ENCODE measurements around the gene PSEN1.

PSEN1 gene

DNA sequence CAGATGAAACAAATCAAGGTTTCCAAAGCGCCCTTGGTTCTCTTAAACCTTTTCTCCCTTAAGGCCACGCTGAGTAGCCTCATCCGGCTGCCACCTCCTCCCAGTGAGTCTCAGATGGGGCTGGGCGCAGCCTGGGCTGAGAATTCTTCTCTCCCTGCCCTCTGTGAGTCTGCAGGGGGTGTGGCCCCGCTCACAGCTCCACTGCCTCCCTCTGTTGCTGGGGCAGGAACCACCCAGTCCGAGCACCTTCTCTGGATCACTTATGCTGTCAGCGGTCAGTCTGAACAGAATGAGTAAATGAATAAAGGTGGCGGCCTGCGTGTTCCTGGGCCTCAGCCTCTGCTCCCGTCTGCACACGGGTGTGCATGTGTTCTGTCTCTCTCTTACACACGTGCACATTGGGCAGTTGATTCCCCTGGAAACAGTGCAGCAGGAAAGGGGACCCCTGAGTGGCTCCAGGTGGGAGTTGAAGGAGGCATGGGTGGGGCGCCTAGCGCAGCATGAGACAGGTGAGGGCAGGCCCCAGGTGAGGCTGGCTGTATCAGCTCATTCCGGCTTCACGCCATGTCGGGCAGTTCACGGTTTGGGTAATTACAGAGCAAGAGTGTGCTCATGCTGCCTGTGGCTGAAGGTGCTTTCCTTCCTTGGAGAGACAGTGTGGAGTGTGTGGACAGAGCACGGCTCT lies 105.3 kb downstream of the PSEN1 start:
- DNase-seq: no peak

DNA sequence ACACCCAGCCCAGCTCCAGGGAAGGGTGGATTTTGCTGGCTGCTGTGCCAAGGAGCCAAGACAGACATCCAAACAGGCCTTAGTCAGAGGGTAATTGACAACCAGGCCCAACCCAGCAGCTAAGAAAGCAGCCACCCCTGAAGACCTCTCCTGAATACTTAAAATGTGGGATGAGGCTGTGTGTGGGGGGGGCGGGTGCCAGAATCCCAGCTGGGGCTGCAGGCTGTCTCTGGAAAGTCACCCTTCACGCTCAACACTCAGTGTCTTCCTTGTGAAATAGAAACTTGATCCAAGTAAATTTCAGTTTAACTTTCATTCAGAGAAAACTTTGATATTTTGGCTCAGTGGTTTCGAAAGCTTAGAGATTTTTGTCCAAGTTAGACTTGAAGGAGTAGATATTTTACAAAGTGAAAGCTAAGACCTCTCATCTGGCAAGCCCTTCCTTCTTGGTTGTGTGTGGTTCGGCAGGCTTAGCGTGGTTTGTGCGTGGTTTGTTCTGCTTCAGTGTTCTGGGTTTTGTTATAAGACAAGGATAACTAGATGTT lies 106.1 kb downstream of the PSEN1 start:
- DNase-seq: no peak

DNA sequence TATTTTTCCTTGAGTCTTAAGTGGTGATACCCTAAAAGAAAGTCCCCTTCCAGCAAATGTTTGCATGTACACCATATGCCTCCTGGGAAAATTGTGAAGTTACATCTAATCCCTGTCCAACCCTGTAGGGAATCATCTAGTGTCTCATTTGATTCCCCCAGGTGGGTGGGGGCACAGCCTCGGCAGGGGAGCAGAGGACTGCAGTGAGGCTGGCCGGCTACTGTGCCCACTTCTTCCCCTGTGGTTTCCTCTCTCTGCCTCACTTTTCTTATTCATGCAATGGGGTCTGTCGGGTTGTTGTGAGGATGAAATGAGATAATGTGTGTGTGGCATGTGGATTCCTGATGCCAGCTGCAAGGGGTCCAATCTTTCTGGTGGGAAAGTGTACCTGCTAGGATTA lies 107.0 kb downstream of the PSEN1 start:
- DNase-seq: no peak

DNA sequence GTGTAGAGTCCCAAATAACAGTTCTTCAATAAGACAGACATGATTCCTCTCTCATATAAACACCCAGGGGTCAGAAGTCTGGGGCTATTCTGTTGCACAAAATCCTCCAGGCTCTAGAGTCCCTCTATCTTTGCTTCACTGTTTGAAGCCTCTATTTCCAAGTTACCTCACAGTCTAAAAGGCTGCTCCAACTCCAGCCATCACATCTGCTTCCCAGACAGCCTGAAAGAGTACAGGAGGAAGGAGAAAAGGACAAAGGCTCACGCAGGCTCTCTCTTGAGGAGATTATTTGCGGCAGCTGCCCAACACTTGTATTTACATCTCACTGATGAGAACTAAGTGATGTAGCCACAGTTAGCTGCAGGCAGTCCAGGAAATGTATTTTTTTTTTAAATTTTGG lies 107.4 kb downstream of the PSEN1 start:
- no peak for DNase-seq

DNA sequence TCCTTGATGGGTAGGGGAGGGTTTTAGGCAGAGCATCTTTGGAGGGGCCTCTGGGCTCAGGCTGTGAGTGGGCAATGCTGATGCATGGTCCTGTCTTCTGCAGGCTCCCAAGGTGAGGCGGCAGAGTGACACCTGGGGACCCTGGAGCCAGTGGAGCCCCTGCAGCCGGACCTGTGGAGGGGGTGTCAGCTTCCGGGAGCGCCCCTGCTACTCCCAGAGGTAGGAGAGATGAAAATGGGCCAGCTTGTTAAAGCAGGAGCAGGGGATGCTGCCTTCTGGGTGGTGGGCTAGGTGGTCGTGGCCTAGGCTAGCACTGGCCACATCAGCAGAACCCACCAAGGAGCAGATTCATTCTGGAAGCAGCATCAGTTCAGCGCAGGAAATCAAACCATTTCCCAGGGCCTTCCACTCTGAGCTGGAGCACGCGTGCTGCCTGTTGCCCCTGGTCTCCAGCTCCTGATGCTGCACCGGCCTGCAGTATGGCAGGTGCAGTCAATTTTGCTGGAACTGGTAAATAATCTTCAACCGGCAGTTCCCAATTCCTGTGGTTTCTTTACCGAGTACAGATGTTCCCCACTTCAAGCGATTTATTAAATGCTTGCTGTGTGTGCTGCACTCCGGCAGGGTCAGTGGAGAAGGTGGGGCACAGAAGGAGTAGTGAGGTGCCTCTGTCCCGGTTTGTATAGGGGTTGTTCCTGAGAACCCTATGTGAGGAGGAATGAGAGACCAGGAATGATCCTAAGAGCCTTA lies 108.4 kb downstream of the PSEN1 start:
- DNase-seq: no peak

DNA sequence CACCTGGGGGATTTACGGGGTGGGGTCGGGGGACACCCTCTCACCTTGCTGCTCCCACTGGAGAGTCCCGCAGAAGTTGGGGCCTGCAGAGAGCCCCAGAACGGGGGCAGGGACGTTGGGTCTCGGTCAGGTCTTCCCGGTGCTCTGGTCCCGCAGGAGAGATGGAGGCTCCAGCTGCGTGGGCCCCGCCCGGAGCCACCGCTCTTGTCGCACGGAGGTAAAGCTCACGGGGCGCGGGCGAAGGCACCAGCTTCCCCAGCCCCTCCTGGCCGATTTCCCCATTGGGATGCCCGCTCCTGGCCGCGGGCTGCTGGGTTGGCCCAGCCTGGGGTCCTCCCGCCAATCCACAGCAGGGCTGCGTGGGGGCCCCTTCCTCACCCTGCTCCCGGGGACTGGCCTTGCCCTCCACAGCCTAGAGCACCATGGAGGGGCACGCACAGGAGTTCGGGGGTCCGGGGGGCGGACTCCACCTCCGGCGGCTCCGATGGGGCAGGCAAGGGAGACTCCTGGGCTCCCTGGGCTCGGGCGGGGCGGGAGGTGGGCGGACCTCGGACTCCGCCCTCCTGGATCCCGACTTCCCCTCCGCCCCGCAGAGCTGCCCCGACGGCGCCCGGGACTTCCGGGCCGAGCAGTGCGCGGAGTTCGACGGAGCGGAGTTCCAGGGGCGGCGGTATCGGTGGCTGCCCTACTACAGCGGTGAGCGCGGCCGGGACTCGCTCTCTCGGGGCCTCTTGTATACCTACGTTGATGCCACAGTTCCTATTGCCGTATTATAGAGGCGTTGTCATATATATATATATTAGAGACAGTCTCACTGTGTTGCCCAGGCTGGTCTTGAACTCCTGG lies 109.4 kb downstream of the PSEN1 start:
- DNase-seq: peak; percentile 54

DNA sequence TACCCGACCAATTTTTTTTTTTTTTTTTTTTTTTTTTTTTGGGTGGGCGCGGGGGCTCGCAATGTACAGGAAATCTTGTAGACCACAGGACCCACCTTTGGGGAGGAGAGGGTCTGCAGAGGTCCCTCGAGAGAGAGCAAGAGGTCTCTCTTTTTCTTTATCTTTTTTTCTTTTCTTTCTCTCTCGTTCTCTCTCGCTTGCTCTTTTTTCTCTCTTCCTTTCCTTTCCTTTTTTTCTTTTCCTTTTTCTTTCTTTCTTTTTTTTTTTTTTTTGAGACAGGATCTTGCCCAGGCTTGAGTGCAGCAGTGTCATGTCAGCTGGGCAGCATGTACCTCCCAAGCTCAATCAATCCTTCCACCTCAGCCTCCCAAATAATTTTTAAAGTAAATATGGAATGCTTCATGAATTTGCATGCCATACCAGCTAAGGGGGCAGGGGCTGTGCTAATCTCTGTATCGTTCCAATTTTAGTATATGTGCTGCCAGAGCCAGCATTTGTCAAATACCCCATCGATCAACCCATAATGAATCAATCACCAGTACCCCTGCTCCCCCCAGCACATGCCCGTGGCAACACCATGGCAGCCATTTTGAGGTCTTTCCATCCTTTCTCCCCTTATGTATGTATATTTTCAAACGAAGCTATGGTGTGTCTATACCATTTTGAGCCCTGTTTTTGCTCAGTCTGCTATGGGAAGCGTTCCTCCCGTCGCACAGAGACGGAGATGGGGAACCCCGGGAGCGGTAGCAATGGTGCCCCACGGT lies 110.3 kb downstream of the PSEN1 start:
- no peak for DNase-seq

DNA sequence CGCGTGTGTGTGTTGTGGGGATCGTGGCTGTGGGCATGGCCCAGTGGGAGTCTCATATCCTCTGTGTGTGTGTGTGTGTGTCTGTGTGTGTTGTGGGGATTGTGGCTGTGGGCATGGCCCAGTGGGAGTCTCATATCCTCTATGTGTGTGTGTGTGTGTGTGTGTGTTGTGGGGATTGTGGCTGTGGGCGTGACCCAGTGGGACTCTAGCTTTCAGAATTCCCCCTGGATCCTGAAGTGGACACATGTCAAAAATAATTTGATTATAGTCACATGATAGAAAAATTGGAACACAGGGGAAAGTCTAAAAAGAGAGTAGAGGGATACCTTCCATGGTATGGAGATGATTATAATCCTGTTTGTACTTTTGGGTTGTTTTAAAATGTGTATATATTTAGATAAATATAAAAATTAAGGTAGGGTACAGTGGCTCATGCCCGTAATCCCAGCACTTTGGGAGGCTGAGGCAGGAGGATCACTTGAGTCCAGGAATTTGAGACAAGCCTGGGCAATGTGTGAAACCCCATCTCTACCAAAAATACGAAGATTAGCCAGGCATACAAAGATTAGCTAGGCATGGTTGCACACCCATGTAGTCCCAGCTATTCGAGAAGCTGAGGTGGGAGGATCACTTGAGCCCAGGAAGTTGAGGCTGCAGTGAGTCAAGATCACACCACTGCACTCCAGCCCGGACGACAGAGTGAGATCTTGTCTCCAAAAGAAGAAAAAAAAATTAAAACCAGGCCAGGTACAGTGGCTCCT lies 112.0 kb downstream of the PSEN1 start:
- DNase-seq: no peak

DNA sequence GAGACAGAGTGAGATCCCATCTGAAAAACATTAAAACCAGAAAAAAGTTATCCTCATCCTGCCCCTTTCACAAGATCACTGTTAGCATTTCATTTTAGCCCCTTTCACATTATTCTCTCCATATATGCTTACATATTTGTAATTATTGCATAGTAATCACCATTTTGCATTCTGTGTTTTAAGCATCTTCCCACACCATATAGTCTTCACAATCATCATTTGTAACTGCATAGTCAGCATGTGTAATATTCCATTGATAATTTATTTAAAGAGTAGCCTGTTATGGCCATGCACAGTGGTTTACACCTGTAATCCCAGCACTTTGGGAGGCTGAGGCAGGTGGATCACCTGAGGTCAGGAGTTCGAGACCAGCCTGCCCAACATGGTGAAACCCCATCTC lies 112.8 kb downstream of the PSEN1 start:
- no peak for DNase-seq

DNA sequence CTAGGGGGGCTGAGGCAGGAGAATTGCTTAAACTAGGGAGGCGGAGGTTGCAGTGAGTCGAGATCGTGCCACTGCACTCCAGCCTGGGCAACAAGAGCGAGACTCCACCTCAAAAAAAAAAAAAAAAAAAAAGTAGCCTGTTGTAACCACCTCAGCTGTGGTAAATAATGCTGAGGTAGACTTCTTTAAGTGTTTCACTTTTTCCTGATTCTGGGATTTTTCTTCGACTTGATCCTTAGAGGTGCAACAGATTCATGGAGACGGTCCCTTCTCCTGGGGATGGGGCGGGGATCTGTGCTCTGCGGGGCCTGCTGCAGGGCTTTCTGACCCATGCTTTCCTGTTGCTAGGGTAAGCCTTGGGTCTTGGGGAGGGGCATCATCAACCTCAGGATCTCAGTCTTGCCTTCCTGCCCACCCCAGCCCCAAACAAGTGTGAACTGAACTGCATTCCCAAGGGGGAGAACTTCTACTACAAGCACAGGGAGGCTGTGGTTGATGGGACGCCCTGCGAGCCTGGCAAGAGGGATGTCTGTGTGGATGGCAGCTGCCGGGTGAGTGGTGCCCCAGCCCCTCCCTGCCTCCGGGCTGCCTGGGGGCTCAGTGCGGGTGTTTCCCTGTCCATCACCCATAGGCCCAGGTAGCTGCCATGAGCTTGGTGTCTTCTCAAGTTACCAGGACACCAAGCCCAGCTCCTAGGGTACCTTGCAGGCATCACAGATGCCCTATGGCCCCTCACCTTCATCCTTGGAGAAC lies 113.4 kb downstream of the PSEN1 start:
- DNase-seq: no peak

DNA sequence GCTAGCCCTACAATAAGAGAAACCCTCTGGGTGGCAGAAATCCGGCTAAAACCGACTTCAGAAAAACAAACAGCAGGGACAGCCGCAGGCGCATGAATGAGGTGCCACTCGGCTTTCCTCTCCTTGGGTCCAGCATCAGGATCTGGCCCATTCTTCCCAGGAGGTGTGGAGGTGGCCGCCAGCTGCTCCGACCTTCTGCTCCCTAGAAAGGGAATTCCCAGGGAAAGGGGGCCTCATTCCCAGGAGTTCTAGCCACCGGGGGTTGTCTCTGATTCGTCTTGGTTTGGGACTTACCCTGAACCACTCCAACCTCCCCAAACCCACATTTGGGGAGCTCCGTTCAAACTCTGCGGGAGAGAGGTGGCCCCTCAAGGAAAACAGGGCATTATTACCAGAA lies 114.0 kb downstream of the PSEN1 start:
- DNase-seq: no peak

DNA sequence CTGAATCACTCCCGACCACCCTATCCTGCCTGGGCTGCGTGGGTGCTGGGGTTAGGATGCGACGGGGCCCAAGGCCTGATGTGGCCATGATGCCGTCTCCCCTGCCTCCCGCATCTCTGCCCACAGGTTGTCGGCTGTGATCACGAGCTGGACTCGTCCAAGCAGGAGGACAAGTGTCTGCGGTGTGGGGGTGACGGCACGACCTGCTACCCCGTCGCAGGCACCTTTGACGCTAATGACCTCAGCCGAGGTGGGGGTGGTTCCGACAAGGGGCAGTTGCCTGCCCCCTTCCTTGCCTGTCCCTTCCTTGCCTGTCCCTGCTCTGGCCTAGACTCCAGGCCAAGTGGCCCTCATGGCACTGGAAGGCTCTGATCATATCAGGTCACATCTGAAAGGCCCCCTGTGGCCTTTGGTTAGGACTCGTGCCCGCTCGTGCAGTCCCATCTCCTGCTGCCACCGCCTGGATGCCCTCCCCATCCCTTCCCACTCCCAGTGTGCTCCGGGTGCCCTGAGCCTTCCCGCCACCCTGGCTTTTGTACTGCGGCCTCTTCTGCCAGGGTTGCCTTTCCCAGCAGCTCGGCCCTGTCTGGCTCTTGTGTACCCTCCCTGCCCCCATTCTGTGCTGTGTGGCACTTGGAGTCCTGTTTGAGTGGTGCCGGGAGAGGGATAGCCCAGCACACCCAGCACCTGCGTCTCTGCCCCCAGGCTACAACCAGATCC lies 114.6 kb downstream of the PSEN1 start:
- no peak for DNase-seq

DNA sequence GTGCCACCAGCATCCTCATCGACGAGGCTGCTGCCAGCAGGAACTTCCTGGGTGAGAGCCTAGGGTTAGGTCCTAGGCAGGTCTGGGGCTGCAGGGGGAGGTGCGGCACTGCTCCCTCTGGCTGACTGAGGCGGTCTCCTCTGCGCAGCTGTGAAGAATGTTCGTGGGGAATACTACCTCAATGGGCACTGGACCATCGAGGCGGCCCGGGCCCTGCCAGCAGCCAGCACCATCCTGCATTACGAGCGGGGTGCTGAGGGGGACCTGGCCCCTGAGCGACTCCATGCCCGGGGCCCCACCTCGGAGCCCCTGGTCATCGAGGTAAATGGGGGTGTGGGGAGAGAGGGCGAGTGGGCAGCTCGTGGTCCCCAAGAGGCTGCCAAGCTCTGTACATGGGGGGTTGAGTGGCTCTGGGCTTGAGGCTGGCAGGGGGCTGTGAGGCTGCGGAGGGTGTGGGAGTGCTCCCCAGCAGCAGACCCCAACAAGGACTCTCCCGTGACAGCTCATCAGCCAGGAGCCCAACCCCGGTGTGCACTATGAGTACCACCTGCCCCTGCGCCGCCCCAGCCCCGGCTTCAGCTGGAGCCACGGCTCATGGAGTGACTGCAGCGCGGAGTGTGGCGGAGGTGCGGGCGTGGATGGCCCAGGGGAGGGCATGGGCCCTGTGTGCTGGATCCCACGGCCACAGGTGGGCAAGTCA lies 115.4 kb downstream of the PSEN1 start:
- no peak for DNase-seq

DNA sequence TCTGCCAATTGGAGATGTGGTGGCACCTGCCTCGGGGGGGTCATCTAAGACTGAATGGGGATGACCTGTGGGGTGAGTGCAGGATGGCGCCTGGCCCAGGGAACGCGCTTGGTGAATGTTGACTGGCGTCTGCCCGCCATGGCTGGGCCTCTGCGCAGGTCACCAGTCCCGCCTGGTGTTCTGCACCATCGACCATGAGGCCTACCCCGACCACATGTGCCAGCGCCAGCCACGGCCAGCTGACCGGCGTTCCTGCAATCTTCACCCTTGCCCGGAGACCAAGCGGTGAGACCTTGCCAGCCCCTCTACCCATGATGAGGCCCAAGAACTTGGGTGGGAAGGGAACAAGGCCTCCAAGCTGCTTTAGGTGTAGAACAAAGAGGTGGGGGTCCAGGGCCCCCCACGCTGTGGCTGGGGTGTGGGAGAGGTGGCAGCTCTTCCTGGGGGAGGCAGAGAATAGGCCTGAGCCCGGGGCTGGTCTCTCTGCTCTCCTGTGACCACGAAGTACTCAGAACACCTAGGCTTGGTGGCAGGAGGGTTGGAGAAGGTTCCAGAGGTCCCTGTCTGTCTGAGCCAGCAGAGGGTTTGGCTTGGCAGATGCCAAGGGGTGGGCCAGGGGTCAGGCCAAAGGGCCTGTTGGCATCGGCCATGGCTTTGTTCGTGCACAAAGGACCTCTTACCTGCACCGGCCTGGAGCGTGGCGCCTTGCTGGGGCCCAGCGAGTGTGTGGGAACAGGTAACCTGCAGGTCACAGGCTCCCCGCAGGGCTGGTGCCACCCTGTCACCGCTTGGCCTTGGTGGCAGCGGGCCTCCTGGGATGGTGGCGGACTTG lies 116.4 kb downstream of the PSEN1 start:
- DNase-seq: no peak

DNA sequence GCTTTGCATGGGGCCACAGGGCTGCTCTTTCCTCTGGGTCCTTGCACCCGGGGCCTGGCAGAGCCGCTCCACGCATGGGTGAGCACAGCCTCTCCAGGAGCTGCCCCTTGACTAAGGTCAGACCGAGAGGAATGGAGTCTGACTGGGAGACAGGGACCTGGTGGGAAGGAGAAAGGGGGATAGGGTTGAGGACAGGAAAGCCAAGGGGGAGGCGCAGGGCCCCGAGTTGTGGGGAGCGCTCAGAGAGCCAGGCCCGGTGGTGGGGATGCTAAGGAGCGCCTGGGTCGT lies 117.0 kb downstream of the PSEN1 start:
- DNase-seq: no peak

DNA sequence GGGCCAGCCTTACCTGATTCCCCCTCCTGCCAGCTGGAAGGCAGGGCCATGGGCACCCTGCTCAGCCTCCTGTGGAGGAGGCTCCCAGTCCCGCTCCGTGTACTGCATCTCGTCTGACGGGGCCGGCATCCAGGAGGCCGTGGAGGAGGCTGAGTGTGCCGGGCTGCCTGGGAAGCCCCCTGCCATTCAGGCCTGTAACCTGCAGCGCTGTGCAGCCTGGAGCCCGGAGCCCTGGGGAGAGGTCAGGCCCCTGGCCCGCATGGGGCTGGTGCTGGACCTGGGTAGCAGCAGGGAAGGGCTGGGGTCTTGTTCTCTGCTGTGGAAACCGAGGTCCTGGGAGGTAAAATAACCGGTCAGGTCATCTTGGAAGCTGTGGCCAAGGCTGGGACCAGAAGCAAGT lies 117.4 kb downstream of the PSEN1 start:
- DNase-seq: no peak

DNA sequence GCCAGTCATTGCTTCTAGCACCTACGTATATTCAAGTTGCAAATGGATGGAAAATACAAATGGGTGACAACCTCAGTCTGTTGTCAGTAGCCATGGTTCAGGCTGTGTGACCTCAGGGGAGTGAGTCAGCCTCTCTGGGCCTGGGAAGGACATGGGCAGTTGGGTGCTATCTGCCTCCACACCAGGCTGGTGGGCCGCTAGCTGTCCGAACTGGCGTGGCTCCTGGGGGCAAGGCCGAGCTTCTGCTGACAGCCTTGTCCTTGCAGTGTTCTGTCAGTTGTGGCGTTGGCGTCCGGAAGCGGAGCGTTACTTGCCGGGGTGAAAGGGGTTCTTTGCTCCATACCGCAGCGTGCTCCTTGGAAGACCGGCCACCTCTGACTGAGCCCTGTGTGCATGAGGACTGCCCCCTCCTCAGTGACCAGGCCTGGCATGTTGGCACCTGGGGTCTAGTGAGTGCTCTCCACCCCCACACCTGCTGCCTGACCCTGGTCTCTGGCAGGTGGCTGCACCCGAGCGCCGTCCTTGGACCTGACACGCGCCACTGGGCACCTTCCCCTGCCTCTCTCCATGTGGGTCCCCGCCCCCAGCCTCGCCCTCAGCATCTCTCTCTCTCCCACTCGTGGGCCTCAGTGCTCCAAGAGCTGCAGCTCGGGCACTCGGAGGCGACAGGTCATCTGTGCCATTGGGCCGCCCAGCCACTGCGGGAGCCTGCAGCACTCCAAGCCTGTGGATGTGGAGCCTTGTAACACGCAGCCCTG lies 118.1 kb downstream of the PSEN1 start:
- DNase-seq: no peak

DNA sequence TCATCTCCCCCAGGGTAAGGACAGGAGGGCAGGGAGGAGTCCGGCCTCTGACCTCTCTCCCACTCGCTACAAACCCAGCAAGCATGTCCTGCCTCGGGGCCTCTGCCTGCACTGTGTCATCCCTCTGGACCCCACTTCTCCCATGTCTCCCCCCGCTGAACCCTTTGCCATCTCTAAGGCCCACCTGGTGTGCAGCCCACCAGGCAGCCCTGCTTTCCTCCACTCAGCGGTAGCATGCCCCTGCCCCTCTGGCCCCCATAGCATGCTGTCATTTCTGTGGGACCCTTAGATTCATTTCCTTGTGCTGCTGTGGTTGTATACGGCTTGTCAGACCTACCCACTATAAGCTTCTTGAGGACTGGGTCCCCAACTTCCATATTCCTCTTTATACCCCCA lies 118.7 kb downstream of the PSEN1 start:
- no peak for DNase-seq
